Suprapubic skin (tissue), 4 donors: Measurements from ENCODE around the gene COL18A1. TPM values are rescaled to one million over a fixed set of nuclear protein-coding genes. Genes with fewer than 3 reads are reported as not detected.

ENCODE experiments used
- DNase-seq, 2 donors: peaks; one replicate each; pipeline ENCODE4 v3.0.0-alpha.2; 2019; ENCODE audit warnings: low spot score in 2 of 2
- H3K27ac ChIP-seq: fragments of 200-600 bp; sonication (generic); one replicate; pipeline ENCODE4 v1.5.1; 2019
- H3K27me3 ChIP-seq: fragments of 200-600 bp; sonication (generic); one replicate; pipeline ENCODE4 v1.5.1; 2019
- H3K36me3 ChIP-seq: fragments of 200-600 bp; sonication (generic); one replicate; pipeline ENCODE4 v1.5.1; 2019
- H3K4me1 ChIP-seq: fragments of 200-600 bp; sonication (generic); one replicate; pipeline ENCODE4 v1.5.1; 2019
- H3K4me3 ChIP-seq: fragments of 200-600 bp; sonication (generic); one replicate; pipeline ENCODE4 v1.5.1; 2019; ENCODE audit warnings: mild to moderate bottlenecking
- H3K9me3 ChIP-seq: fragments of 200-600 bp; sonication (generic); one replicate; pipeline ENCODE4 v1.5.1; 2019
- CTCF ChIP-seq, 2 donors: fragments of 200-600 bp in 1 of 2; fragments of 450-650 bp in 1 of 2; sonication (generic) in 1 of 2; IDR thresholded peaks; one replicate each; pipeline ENCODE4 v1.5.1; 2016 to 2019; ENCODE audit warnings: antibody characterized with exemption in 2 of 2, mild to moderate bottlenecking in 1 of 2, moderate library complexity in 1 of 2
- EP300 ChIP-seq: sonication (generic); formaldehyde crosslinking; IDR thresholded peaks from one replicate; pipeline ENCODE4 v1.6.1; 2017; ENCODE audit warnings: antibody characterized with exemption
- POLR2A ChIP-seq, 2 donors: fragments of 450-650 bp; IDR thresholded peaks; one replicate each; pipeline ENCODE4 v1.6.1; 2017; ENCODE audit warnings: antibody characterized with exemption in 2 of 2, mild to moderate bottlenecking in 2 of 2, moderate library complexity in 2 of 2
- POLR2AphosphoS5 ChIP-seq, 3 donors: sonication (generic); formaldehyde crosslinking; IDR thresholded peaks; one replicate each; pipeline ENCODE4 v1.6.1; 2017; ENCODE audit warnings: antibody characterized with exemption in 3 of 3
- WGBS: methylation state at CpG from one replicate; pipeline ENCODE4 v1.1.5; 2018; 5-methylcytosine and 5-hydroxymethylcytosine counted together
- total RNA-seq, 4 donors: library from RNA; depleted of rRNA; stranded (reverse); fragments of >200 nt; gene quantifications; one replicate each; pipeline ENCODE4 v1.1.0, GENCODE V29; 2016

The COL18A1 gene
- total RNA-seq, 4 donors from 2014 or later, result 71.9 to 157 (median 101) TPM

- no peak for TF ChIP-seq CTCF (IDR thresholded peaks at IDR 0.05)
- no peak for TF ChIP-seq POLR2AphosphoS5 (IDR thresholded peaks at IDR 0.05)
- no peak for TF ChIP-seq POLR2A (IDR thresholded peaks at IDR 0.05)
- no peak for TF ChIP-seq EP300
- peak; percentile 53 to 54 for DNase-seq
Observed at GRCh38 chr21:45496151-45496967, 91.4 kb downstream of the COL18A1 start.

DNA sequence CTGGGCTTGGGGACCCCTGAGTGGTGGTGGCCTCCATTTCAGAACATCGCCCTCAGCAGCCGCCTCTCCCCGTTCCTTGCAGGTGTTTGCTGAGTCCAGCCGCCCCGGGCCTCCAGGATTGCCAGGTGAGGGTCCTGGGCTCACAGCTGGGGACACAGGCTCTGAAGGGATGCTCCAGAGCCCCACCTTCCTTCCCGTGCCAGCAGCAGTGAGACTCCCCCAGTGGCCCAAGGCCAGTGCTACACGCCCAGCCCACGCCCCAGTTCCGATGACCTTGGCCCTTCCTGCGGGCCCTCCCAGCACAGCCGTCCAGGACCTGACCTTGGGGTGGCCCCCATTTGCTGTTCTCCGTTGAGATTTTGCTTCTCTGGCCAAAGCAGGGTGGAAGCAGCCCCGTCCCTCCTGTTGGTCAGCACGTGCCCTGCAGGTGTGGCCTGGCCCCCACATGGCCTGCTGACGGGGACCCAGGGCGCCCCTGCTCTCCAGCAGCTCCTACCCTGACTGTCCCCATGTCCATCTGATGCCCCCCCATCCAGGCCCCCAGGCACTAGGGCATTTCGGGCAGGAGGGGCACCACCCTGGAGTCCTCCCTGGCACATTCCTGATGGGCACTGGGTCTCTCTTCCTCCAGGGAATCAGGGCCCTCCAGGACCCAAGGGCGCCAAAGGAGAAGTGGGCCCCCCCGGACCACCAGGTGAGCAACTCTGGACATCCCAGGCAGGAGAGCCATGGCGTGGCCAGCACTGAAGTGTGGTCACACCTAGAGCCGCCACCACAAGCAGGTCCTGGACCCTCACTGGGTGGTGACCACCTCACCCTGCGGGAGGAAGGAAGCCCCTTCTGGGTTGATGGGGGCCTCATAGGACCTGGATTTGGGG, 92.2 kb downstream of the COL18A1 start:
- DNase-seq, result peak; percentile 58 to 78
- H3K9me3 ChIP-seq, result no peaks in the 10 kb centered on the region
- H3K27ac ChIP-seq, result no peak overlapping the region
- peaks cover 70% of the 10 kb centered on the region for H3K36me3 ChIP-seq
- H3K4me3 ChIP-seq, result no peak overlapping the region
- 100% methylated on average over 2 of the region's 22 CpGs for WGBS
- TF ChIP-seq CTCF (IDR thresholded peaks at IDR 0.05) (no peak), POLR2AphosphoS5 (IDR thresholded peaks at IDR 0.05) (no peak), POLR2A (IDR thresholded peaks at IDR 0.05) (no peak), EP300 (no peak)
- H3K27me3 ChIP-seq, result no peaks in the 10 kb centered on the region
- H3K4me1 ChIP-seq, result no peaks in the 10 kb centered on the region

More at GRCh38 chr21:45496151-45496967, 91.4 kb downstream of the COL18A1 start:
- WGBS, result 93% methylated on average over 9 of the region's 18 CpGs
- no peaks in the 10 kb centered on the region for H3K9me3 ChIP-seq
- H3K4me3 ChIP-seq, result no peak overlapping the region
- no peaks in the 10 kb centered on the region for H3K4me1 ChIP-seq
- H3K27ac ChIP-seq, result no peak overlapping the region
- H3K27me3 ChIP-seq, result no peaks in the 10 kb centered on the region
- H3K36me3 ChIP-seq, result peaks cover 70% of the 10 kb centered on the region

DNA sequence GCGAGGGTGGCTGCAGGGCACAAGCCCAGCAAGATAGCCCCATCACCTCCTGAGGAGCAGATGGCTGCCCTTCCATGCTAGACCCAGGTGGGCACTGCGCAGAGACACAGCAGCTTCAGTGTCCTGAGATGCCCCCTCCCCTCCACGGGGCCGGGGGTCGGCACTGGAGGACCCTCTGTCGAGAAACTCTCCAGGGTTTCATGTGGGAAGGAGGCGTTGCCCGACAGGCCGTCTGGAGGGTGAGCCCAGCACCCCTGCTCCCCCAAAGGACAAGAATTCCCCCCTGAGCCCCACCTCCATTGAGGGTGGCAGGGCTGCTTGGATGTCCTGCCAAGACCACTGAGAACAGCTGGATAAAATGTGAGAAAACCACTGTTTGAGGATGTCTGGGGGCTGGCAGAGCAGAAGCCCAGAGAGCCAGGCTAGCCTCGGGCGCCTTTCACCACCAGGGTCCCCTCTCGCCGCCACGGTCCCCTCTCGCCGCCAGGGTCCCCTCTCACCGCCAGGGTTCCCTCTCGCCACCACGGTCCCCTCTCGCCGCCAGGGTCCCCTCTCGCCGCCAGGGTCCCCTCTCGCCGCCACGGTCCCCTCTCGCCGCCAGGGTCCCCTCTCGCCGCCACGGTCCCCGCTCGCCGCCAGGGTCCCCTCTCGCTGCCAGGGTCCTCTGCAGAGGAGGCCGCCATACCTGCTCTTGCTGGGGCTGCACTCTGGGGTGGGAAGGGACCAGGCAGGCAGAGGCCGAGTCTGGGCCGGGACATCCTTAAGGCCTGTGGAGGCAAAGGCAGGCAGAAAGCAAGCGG, 93.1 kb downstream of the COL18A1 start:
- 96% methylated on average over 30 of the region's 39 CpGs for WGBS
- H3K4me3 ChIP-seq, result no peak overlapping the region
- no peaks in the 10 kb centered on the region for H3K4me1 ChIP-seq
- no peak overlapping the region for H3K27ac ChIP-seq
- peak; percentile 40 to 63 for DNase-seq
- peaks cover 63% of the 10 kb centered on the region for H3K36me3 ChIP-seq
- TF ChIP-seq EP300 (no peak), CTCF (IDR thresholded peaks at IDR 0.05) (no peak), POLR2A (IDR thresholded peaks at IDR 0.05) (no peak), POLR2AphosphoS5 (IDR thresholded peaks at IDR 0.05) (no peak)
- H3K9me3 ChIP-seq, result no peaks in the 10 kb centered on the region
- no peaks in the 10 kb centered on the region for H3K27me3 ChIP-seq

- DNase-seq, result peak in 1 of 2 donors; percentile 58
- Histone ChIP-seq H3K9me3 (no peaks in the 10 kb centered on the region), H3K4me3 (no peak overlapping the region), H3K27me3 (no peaks in the 10 kb centered on the region), H3K27ac (no peak overlapping the region), H3K36me3 (peaks cover 59% of the 10 kb centered on the region), H3K4me1 (no peaks in the 10 kb centered on the region)
- TF ChIP-seq POLR2A (IDR thresholded peaks at IDR 0.05) (no peak), EP300 (no peak)
- 88% methylated on average over 9 of the region's 9 CpGs for WGBS
Observed at GRCh38 chr21:45498646-45499000, 93.7 kb downstream of the COL18A1 start.

DNA sequence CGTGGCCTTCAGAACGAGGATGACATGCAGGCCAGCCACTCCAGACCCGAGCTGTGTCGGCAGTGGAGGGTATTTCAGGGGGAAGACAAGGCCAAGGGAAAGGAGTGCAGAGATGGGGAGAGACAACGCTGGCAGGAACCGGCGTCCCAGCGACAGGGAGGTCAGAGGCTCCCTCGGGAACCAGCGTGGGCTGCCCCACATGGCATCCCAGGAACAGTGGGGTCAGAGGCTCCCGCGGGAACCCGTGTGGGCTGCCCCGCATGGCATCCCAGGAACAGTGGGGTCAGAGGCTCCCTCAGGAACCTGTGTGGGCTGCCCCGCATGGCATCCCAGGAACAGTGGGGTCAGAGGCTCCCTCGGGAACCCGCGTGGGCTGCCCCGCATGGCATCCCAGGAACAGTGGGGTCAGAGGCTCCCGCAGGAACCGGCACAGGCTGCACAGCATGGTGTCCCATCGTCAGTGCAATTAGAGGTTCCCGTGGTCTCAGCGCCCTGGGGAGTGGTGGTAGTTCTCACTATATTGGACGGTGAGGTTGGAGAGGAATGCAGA, 94.3 kb downstream of the COL18A1 start:
- no peak overlapping the region for H3K27ac ChIP-seq
- no peak overlapping the region for H3K4me3 ChIP-seq
- H3K9me3 ChIP-seq, result no peaks in the 10 kb centered on the region
- WGBS, result 90% methylated on average over 19 of the region's 25 CpGs
- peaks cover 54% of the 10 kb centered on the region for H3K36me3 ChIP-seq
- TF ChIP-seq CTCF (IDR thresholded peaks at IDR 0.05), result no peak
- no peak for TF ChIP-seq EP300
- no peak for TF ChIP-seq POLR2A (IDR thresholded peaks at IDR 0.05)
- TF ChIP-seq POLR2AphosphoS5 (IDR thresholded peaks at IDR 0.05), result no peak
- no peaks in the 10 kb centered on the region for H3K27me3 ChIP-seq
- peak; percentile 57 to 75 for DNase-seq
- no peaks in the 10 kb centered on the region for H3K4me1 ChIP-seq
